ENCODE data around the gene ENGASE.

Gene ENGASE

GRCh38 chr17:79095345-79096055 lies 20.9 kb downstream of the ENGASE start:
- no peak for DNase-seq

GRCh38 chr17:79096477-79096876 lies 21.9 kb downstream of the ENGASE start:
- no peak for DNase-seq

GRCh38 chr17:79097226-79098055 lies 22.8 kb downstream of the ENGASE start:
- peak; percentile 33 for DNase-seq

GRCh38 chr17:79098282-79098867 lies 23.8 kb downstream of the ENGASE start:
- DNase-seq = peak; percentile 17

- DNase-seq = no peak
Measured at GRCh38 chr17:79100405-79100804, 25.8 kb downstream of the ENGASE start.

- DNase-seq = no peak
Measured at GRCh38 chr17:79101111-79101673, 26.6 kb downstream of the ENGASE start.

- DNase-seq = no peak
Measured at GRCh38 chr17:79102214-79102613, 27.6 kb downstream of the ENGASE start.

- no peak for DNase-seq
Measured at GRCh38 chr17:79104898-79105600, 30.4 kb downstream of the ENGASE start.

- no peak for DNase-seq
Measured at GRCh38 chr17:79105937-79106336, 31.3 kb downstream of the ENGASE start.

- DNase-seq = no peak
Measured at GRCh38 chr17:79106958-79107357, 32.3 kb downstream of the ENGASE start.

GRCh38 chr17:79107499-79108231 lies 33.0 kb downstream of the ENGASE start:
- no peak for DNase-seq

- no peak for DNase-seq
Measured at GRCh38 chr17:79108232-79108850, 33.7 kb downstream of the ENGASE start.

- DNase-seq = no peak
Measured at GRCh38 chr17:79108870-79109269, 34.2 kb downstream of the ENGASE start.

- peak; percentile 37 for DNase-seq
Measured at GRCh38 chr17:79109584-79109983, 35.0 kb downstream of the ENGASE start.

GRCh38 chr17:79111097-79111496 lies 36.5 kb downstream of the ENGASE start:
- no peak for DNase-seq

GRCh38 chr17:79112471-79112870 lies 37.8 kb downstream of the ENGASE start:
- DNase-seq = no peak

- peak; percentile 70 for DNase-seq
Measured at GRCh38 chr17:79113699-79114457, 39.3 kb downstream of the ENGASE start.

- DNase-seq = peak; percentile 98
Measured at GRCh38 chr17:79114458-79115301, 40.1 kb downstream of the ENGASE start.

- DNase-seq = no peak
Measured at GRCh38 chr17:79115487-79115886, 40.9 kb downstream of the ENGASE start.
